GM23248 (cell line): ENCODE results near the gene ADPRM. TPM values are rescaled to one million over a fixed set of nuclear protein-coding genes. Genes with fewer than 3 reads are reported as not detected.

Experiments
- DNase-seq: peaks from one replicate; pipeline ENCODE4 v3.0.0-alpha.2; 2015
- H2AFZ ChIP-seq: fragments of 200-600 bp; sonication (generic); 2 replicates; pipeline ENCODE4 v1.6.1; 2016; ENCODE audit warnings: antibody characterized with exemption
- H3F3A ChIP-seq: fragments of 200-600 bp; sonication (generic); 2 replicates; pipeline ENCODE4 v1.6.1; 2016; ENCODE audit warnings: mild to moderate bottlenecking, antibody characterized with exemption, mixed run types; ENCODE audit not compliant: insufficient read depth
- H3K27ac ChIP-seq: fragments of 200-600 bp; sonication (generic); 2 replicates; pipeline ENCODE4 v1.5.1; 2016; ENCODE audit warnings: mild to moderate bottlenecking
- H3K27me3 ChIP-seq: fragments of 200-600 bp; sonication (generic); replicated peaks from 2 replicates; pipeline ENCODE4 v1.6.1; 2016; ENCODE audit warnings: mild to moderate bottlenecking; ENCODE audit not compliant: insufficient read depth
- H3K36me3 ChIP-seq: fragments of 200-600 bp; sonication (generic); 2 replicates; pipeline ENCODE4 v1.6.1; 2016; ENCODE audit warnings: low read depth, mild to moderate bottlenecking
- H3K4me1 ChIP-seq: fragments of 200-600 bp; sonication (generic); 2 replicates; pipeline ENCODE4 v1.6.1; 2016; ENCODE audit warnings: mild to moderate bottlenecking; ENCODE audit not compliant: insufficient read depth
- H3K4me2 ChIP-seq: fragments of 200-600 bp; sonication (generic); one replicate; pipeline ENCODE4 v1.6.1; 2016; ENCODE audit warnings: mild to moderate bottlenecking; ENCODE audit not compliant: unreplicated experiment
- H3K4me3 ChIP-seq: fragments of 200-600 bp; sonication (generic); 2 replicates; pipeline ENCODE4 v1.5.1; 2016; ENCODE audit warnings: mild to moderate bottlenecking
- H3K79me2 ChIP-seq: fragments of 200-600 bp; sonication (generic); 2 replicates; pipeline ENCODE4 v1.6.1; 2016; ENCODE audit warnings: mild to moderate bottlenecking; ENCODE audit not compliant: insufficient read depth
- H3K9ac ChIP-seq: fragments of 200-600 bp; sonication (generic); 2 replicates; pipeline ENCODE4 v1.6.1; 2016; ENCODE audit warnings: mild to moderate bottlenecking
- H3K9me2 ChIP-seq: fragments of 200-600 bp; sonication (generic); 2 replicates; pipeline ENCODE4 v1.6.1; 2016; ENCODE audit warnings: mixed run types, mild to moderate bottlenecking, moderate library complexity; ENCODE audit not compliant: insufficient read depth
- H3K9me3 ChIP-seq: fragments of 200-600 bp; sonication (generic); one replicate; pipeline ENCODE4 v1.6.1; 2017; ENCODE audit warnings: low read depth
- H4K20me1 ChIP-seq: fragments of 200-600 bp; sonication (generic); 2 replicates; pipeline ENCODE4 v1.6.0; 2016; ENCODE audit not compliant: insufficient read depth
- EZH2 ChIP-seq: fragments of 200-600 bp; sonication (generic); IDR thresholded peaks from 2 replicates; pipeline ENCODE4 v1.6.1; 2018; ENCODE audit warnings: antibody characterized with exemption, mild to moderate bottlenecking; ENCODE audit not compliant: insufficient read depth, poor library complexity, severe bottlenecking
- EZH2phosphoT487 ChIP-seq: fragments of 200-600 bp; sonication (generic); IDR thresholded peaks from 2 replicates; pipeline ENCODE4 v1.6.1; 2018; ENCODE audit warnings: antibody characterized with exemption, moderate library complexity, mild to moderate bottlenecking, low read depth; ENCODE audit not compliant: insufficient read depth
- WGBS, 2 experiments: methylation state at CpG; one replicate each; pipeline ENCODE4 v1.1.6; 2015 to 2017; ENCODE audit warnings: low lambda C conversion rate in 2 of 2, low coverage in 1 of 2; ENCODE audit errors: missing lambda C conversion rate in 2 of 2; 5-methylcytosine and 5-hydroxymethylcytosine counted together
- in situ Hi-C: fragments of 300-500 bp; cut with MboI; formaldehyde crosslinking; loops from 2 replicates; pipeline ENCODE4 v1.15.0; 2020
- polyA plus RNA-seq: library from polyadenylated mRNA; unstranded; fragments of >200 nt; fragmentation: Nextera tagmentation; extraction: Ambion mirVana; gene quantifications from 2 replicates; pipeline ENCODE4 v1.2.1, GENCODE V29; 2016
- total RNA-seq: library from RNA; depleted of rRNA; stranded (reverse); fragments of >200 nt; shearing (Covaris generic); gene quantifications from 2 replicates; pipeline ENCODE4 v1.2.3, GENCODE V29; 2014

The ADPRM gene
- total and polyA plus RNA-seq, 2 experiments from 2014 or later = 15.4 to 16.1 TPM

GRCh38 chr17:10724546-10725195, 27.3 kb downstream of the ADPRM start:
- no peaks in the 10 kb centered on the region for H3K4me1 ChIP-seq
- in situ Hi-C loops = no loop called here
- WGBS, 2 experiments = 90% methylated on average over 11 of the region's 11 CpGs

GRCh38 chr17:10725262-10725661, 27.9 kb downstream of the ADPRM start:
- no peaks in the 10 kb centered on the region for H3K9me3 ChIP-seq
- 0 out of 2 replicates have a peak, but pooled peaks cover 8% of the 10 kb centered on the region for H3F3A ChIP-seq
- H3K9me2 ChIP-seq = no peaks in the 10 kb centered on the region
- no peak for DNase-seq
- H3K4me2 ChIP-seq = no peak overlapping the region
- H3K27ac ChIP-seq = no peak overlapping the region
- in situ Hi-C loops = no loop called here
- H3K79me2 ChIP-seq = no peaks in the 10 kb centered on the region
- H3K4me3 ChIP-seq = no peak overlapping the region
- 93 to 94% methylated on average over 3 of the region's 3 CpGs for WGBS, 2 experiments
- no peaks in the 10 kb centered on the region for H3K36me3 ChIP-seq
- H2AFZ ChIP-seq = no peak overlapping the region
- H3K27me3 ChIP-seq = no peaks in the 10 kb centered on the region
- H3K9ac ChIP-seq = no peak overlapping the region
- TF ChIP-seq EZH2 (no peak), EZH2phosphoT487 (no peak)
- no peaks in the 10 kb centered on the region for H4K20me1 ChIP-seq
- H3K4me1 ChIP-seq = no peaks in the 10 kb centered on the region

More at GRCh38 chr17:10724546-10725195, 27.3 kb downstream of the ADPRM start:
- Histone ChIP-seq H3F3A (0 out of 2 replicates have a peak, but pooled peaks cover 8% of the 10 kb centered on the region), H3K9me3 (no peaks in the 10 kb centered on the region), H3K27ac (no peak overlapping the region), H3K9ac (no peak overlapping the region), H4K20me1 (no peaks in the 10 kb centered on the region), H3K9me2 (no peaks in the 10 kb centered on the region), H2AFZ (no peak overlapping the region), H3K27me3 (no peaks in the 10 kb centered on the region), H3K79me2 (no peaks in the 10 kb centered on the region), H3K36me3 (0 out of 2 replicates have a peak, but pooled peaks cover 4% of the 10 kb centered on the region), H3K4me3 (no peak overlapping the region), H3K4me2 (no peak overlapping the region)
- no peak for DNase-seq
- TF ChIP-seq EZH2phosphoT487 = no peak
- no peak for TF ChIP-seq EZH2

- Histone ChIP-seq H3K36me3 (no peaks in the 10 kb centered on the region), H4K20me1 (no peaks in the 10 kb centered on the region), H3K79me2 (no peaks in the 10 kb centered on the region), H3K27me3 (no peaks in the 10 kb centered on the region), H2AFZ (no peak overlapping the region), H3F3A (0 out of 2 replicates have a peak, but pooled peaks cover 8% of the 10 kb centered on the region), H3K9ac (no peak overlapping the region), H3K9me2 (no peaks in the 10 kb centered on the region), H3K4me3 (no peak overlapping the region), H3K9me3 (no peaks in the 10 kb centered on the region), H3K27ac (no peak overlapping the region), H3K4me2 (no peak overlapping the region), H3K4me1 (peaks cover 5% of the 10 kb centered on the region)
- DNase-seq = no peak
- TF ChIP-seq EZH2 (no peak), EZH2phosphoT487 (no peak)
- WGBS, 2 experiments = 48 to 53% methylated on average over 2 of the region's 2 CpGs
- in situ Hi-C loops = no loop called here
These were observed 28.8 kb downstream of the ADPRM start for GRCh38 chr17:10726196-10726595.

GRCh38 chr17:10727192-10727591, 29.8 kb downstream of the ADPRM start:
- TF ChIP-seq EZH2 = no peak
- no peak for TF ChIP-seq EZH2phosphoT487
- Histone ChIP-seq H3K4me3 (no peak overlapping the region), H3K9me3 (no peaks in the 10 kb centered on the region), H3K79me2 (no peaks in the 10 kb centered on the region), H3K27me3 (no peaks in the 10 kb centered on the region), H3K9me2 (no peaks in the 10 kb centered on the region), H3K27ac (no peak overlapping the region), H3K4me1 (peaks cover 10% of the 10 kb centered on the region), H3K36me3 (no peaks in the 10 kb centered on the region), H2AFZ (no peak overlapping the region), H4K20me1 (no peaks in the 10 kb centered on the region), H3F3A (0 out of 2 replicates have a peak, but pooled peaks cover 8% of the 10 kb centered on the region), H3K9ac (no peak overlapping the region), H3K4me2 (no peak overlapping the region)
- WGBS, 2 experiments = 76 to 79% methylated on average over 5 of the region's 5 CpGs
- in situ Hi-C loops = no loop called here
- peak; percentile 10 for DNase-seq
